Tibial nerve (tissue), 4 donors: ENCODE measurements around the gene ADGRL3. TPM values are rescaled to one million over a fixed set of nuclear protein-coding genes. Genes with fewer than 3 reads are reported as not detected.

Experiments
- DNase-seq, 2 donors: peaks; one replicate each; pipeline ENCODE4 v3.0.0-alpha.2; 2019; ENCODE audit warnings: low spot score in 2 of 2
- H3K27ac ChIP-seq, 4 donors: fragments of 200-600 bp; sonication (generic) in 3 of 4; one replicate each; pipeline ENCODE4 v1.5.1; 2017 to 2019; ENCODE audit warnings: mild to moderate bottlenecking in 1 of 4
- H3K27me3 ChIP-seq, 2 donors: fragments of 200-600 bp; sonication (generic) in 1 of 2; one replicate each; pipeline versions ENCODE4 v1.5.1 to v1.6.0; 2017 to 2019
- H3K36me3 ChIP-seq, 3 donors: fragments of 200-600 bp; sonication (generic); one replicate each; pipeline ENCODE4 v1.5.1; 2018 to 2019
- H3K4me1 ChIP-seq, 4 donors: fragments of 200-600 bp; sonication (generic) in 3 of 4; one replicate each; pipeline ENCODE4 v1.5.1; 2017 to 2019
- H3K4me3 ChIP-seq, 4 donors: fragments of 200-600 bp; sonication (generic) in 3 of 4; one replicate each; pipeline ENCODE4 v1.5.1; 2017 to 2019; ENCODE audit warnings: mild to moderate bottlenecking in 1 of 4, moderate library complexity in 1 of 4
- H3K9me3 ChIP-seq, 4 donors: fragments of 200-600 bp; sonication (generic) in 3 of 4; one replicate each; pipeline ENCODE4 v1.5.1; 2017 to 2019
- CTCF ChIP-seq, 5 experiments: fragments of 200-600 bp in 3 of 5; fragments of 450-650 bp in 2 of 5; sonication (generic) in 3 of 5; IDR thresholded peaks; one replicate each; pipeline ENCODE4 v1.5.1; 2016 to 2019; ENCODE audit warnings: antibody characterized with exemption in 5 of 5, mild to moderate bottlenecking in 3 of 5, moderate library complexity in 2 of 5
- EP300 ChIP-seq, 2 donors: sonication (generic); formaldehyde crosslinking; IDR thresholded peaks; one replicate each; pipeline ENCODE4 v1.6.1; 2017; ENCODE audit warnings: antibody characterized with exemption in 2 of 2, mild to moderate bottlenecking in 1 of 2
- POLR2A ChIP-seq, 2 donors: fragments of 450-650 bp; IDR thresholded peaks; one replicate each; pipeline ENCODE4 v1.6.1; 2017; ENCODE audit warnings: antibody characterized with exemption in 2 of 2, mild to moderate bottlenecking in 2 of 2, moderate library complexity in 2 of 2
- WGBS, 2 donors: methylation state at CpG; one replicate each; pipeline ENCODE4 v1.1.5; 2018; 5-methylcytosine and 5-hydroxymethylcytosine counted together
- total RNA-seq, 4 donors: library from RNA; depleted of rRNA; stranded (reverse); fragments of >200 nt; gene quantifications; one replicate each; pipeline ENCODE4 v1.1.0, GENCODE V29; 2016

Gene ADGRL3
- total RNA-seq, 4 donors from 2014 or later, result 20.1 to 51.3 (median 28.2) TPM

- no peak overlapping the region for H3K27ac ChIP-seq
- H3K36me3 ChIP-seq, result no peaks in the 10 kb centered on the region
- H3K27me3 ChIP-seq, result no peaks in the 10 kb centered on the region
- no peak for DNase-seq
- H3K4me1 ChIP-seq, result peaks cover 0 to 5% (median 2%) of the 10 kb centered on the region in 4 donors
- no peaks in the 10 kb centered on the region for H3K9me3 ChIP-seq
- no peak for TF ChIP-seq CTCF (IDR thresholded peaks at IDR 0.05)
- no peak for TF ChIP-seq POLR2A (IDR thresholded peaks at IDR 0.05)
- TF ChIP-seq EP300 (IDR thresholded peaks at IDR 0.05), result no peak
- H3K4me3 ChIP-seq, result no peak overlapping the region
- WGBS, 2 donors, result 52 to 59% methylated on average over 2 of the region's 2 CpGs
Observed at GRCh38 chr4:61571761-61572559, 371.8 kb downstream of the ADGRL3 start.

GRCh38 chr4:61575796-61576195 lies 375.7 kb downstream of the ADGRL3 start:
- H3K4me1 ChIP-seq, result peaks cover 0 to 12% (median 2%) of the 10 kb centered on the region in 4 donors
- WGBS, 2 donors, result 84 to 85% methylated on average over 2 of the region's 2 CpGs
- DNase-seq, result no peak
- no peaks in the 10 kb centered on the region for H3K27me3 ChIP-seq
- TF ChIP-seq EP300 (IDR thresholded peaks at IDR 0.05) (no peak), CTCF (IDR thresholded peaks at IDR 0.05) (no peak), POLR2A (IDR thresholded peaks at IDR 0.05) (no peak)
- H3K27ac ChIP-seq, result no peak overlapping the region
- no peaks in the 10 kb centered on the region for H3K9me3 ChIP-seq
- no peaks in the 10 kb centered on the region for H3K36me3 ChIP-seq
- no peak overlapping the region for H3K4me3 ChIP-seq

GRCh38 chr4:61579786-61580185 lies 379.7 kb downstream of the ADGRL3 start:
- no peak for DNase-seq
- no peaks in the 10 kb centered on the region for H3K9me3 ChIP-seq
- H3K36me3 ChIP-seq, result no peaks in the 10 kb centered on the region
- WGBS, 2 donors, result 50 to 56% methylated on average over 1 of the region's 1 CpG
- H3K4me1 ChIP-seq, result peaks cover 0 to 12% (median 0%) of the 10 kb centered on the region in 4 donors
- H3K27ac ChIP-seq, result no peak overlapping the region
- TF ChIP-seq EP300 (IDR thresholded peaks at IDR 0.05), result no peak
- no peak for TF ChIP-seq CTCF (IDR thresholded peaks at IDR 0.05)
- no peak for TF ChIP-seq POLR2A (IDR thresholded peaks at IDR 0.05)
- H3K4me3 ChIP-seq, result no peak overlapping the region
- no peaks in the 10 kb centered on the region for H3K27me3 ChIP-seq

- peaks cover 0 to 12% (median 0%) of the 10 kb centered on the region in 4 donors for H3K4me1 ChIP-seq
- no peaks in the 10 kb centered on the region for H3K9me3 ChIP-seq
- H3K4me3 ChIP-seq, result no peak overlapping the region
- TF ChIP-seq CTCF (IDR thresholded peaks at IDR 0.05) (no peak), EP300 (IDR thresholded peaks at IDR 0.05) (no peak), POLR2A (IDR thresholded peaks at IDR 0.05) (no peak)
- H3K27ac ChIP-seq, result no peak overlapping the region
- no peak for DNase-seq
- WGBS, 2 donors, result 82 to 84% methylated on average over 5 of the region's 5 CpGs
- no peaks in the 10 kb centered on the region for H3K27me3 ChIP-seq
- no peaks in the 10 kb centered on the region for H3K36me3 ChIP-seq
Observed at GRCh38 chr4:61580721-61581377, 380.7 kb downstream of the ADGRL3 start.

- no peak for DNase-seq
- H3K9me3 ChIP-seq, result no peaks in the 10 kb centered on the region
- no peak for TF ChIP-seq EP300 (IDR thresholded peaks at IDR 0.05)
- TF ChIP-seq POLR2A (IDR thresholded peaks at IDR 0.05), result no peak
- no peak for TF ChIP-seq CTCF (IDR thresholded peaks at IDR 0.05)
- no peak overlapping the region for H3K27ac ChIP-seq
- H3K4me3 ChIP-seq, result no peak overlapping the region
- peaks cover 0 to 3% (median 0%) of the 10 kb centered on the region in 4 donors for H3K4me1 ChIP-seq
- 94 to 98% methylated on average over 1 of the region's 1 CpG for WGBS, 2 donors
- H3K27me3 ChIP-seq, result no peaks in the 10 kb centered on the region
- H3K36me3 ChIP-seq, result no peaks in the 10 kb centered on the region
Observed at GRCh38 chr4:61583696-61584095, 383.6 kb downstream of the ADGRL3 start.
